Vagina (tissue), 2 donors: ENCODE data around the gene CPLX1.

Source experiments
- CTCF ChIP-seq, 3 experiments: fragments of 450-650 bp in 2 of 3; fragments of 200-600 bp in 1 of 3; sonication (generic) in 1 of 3; IDR thresholded peaks; one replicate each; pipeline ENCODE4 v1.5.1; 2017 to 2019; ENCODE audit warnings: antibody characterized with exemption in 3 of 3, mild to moderate bottlenecking in 2 of 3, moderate library complexity in 2 of 3
- POLR2A ChIP-seq, 2 donors: fragments of 450-650 bp; IDR thresholded peaks; one replicate each; pipeline ENCODE4 v1.6.1; 2017; ENCODE audit warnings: antibody characterized with exemption in 2 of 2, mild to moderate bottlenecking in 2 of 2, moderate library complexity in 2 of 2

GRCh38 chr4:813900-814299, 12.0 kb downstream of the CPLX1 start:
- TF ChIP-seq CTCF (IDR thresholded peaks at IDR 0.05): no peak
- no peak for TF ChIP-seq POLR2A (IDR thresholded peaks at IDR 0.05)
